NCI-H82 treated with DMSO at 0.1 percent for 48 hours (cell line): ENCODE results near the gene PRKD1.

Experiments
- DNase-seq: peaks from one replicate; lab custom pipeline; 2025; ENCODE audit not compliant: unreplicated experiment; lab: John Stamatoyannopoulos, UW

PRKD1 gene

DNA sequence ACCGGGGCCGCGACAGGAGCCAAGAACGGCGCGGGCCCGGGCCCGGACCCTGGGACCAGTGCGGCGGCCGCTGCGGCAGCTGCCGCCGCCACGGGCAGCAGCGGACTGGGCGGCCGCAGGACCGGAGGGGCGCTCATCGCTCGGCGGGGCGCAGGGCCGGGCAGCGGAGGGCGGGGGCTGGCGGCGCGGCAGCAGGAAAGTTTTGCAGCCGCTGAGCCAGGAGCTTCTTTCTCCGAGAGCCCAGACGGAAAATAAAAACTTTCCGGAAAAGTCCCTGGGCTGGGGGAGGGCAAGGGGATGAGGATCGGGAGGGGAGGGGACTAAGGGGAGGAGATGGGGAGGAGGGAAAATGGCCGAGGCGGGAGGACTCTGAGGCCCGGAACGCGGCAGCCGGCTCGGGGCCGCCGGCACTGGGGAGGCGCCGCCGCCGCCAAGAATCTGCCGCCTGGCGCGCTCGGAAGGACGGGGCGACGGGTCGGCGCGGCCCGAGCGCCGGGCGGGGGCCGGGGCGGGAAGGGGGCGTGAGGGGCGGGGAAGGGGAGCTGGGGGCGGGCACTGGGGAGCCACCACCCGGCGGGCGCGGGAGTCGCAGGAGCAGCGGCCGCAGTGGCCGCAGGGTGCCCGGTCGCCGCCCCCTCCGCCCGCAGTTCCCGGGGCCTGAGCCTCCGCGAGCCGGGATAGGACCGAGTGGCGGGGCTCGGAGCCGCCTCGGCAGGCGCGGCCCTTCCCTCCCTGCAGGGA lies at the start of gene PRKD1:
Gene PRKD1, minus strand, starts transcription at position 472 of the 741 bp plus-strand sequence.
- DNase-seq, result no peak

DNA sequence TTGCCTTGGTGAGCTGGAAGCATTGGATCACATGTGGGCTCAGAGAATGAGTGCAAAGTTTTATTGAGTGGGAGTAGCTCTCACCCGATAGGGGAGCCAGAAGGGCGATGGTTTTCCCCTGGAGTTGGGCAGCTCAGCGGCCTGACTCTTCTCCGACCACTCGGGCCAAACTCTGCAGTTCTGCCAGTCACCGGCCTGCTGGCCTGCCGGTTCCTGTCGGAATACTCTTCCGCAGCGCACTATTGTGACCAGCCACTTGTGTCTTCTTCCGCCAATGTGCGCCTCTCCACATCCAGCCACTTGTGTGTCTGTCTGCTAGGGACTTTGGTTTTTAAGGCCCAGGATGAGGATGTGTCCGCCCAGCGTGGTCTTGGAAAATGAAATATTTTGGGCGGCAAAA lies 43.5 kb upstream of the PRKD1 start:
- DNase-seq, result no peak

GRCh38 chr14:29955087-29955486 lies 27.4 kb upstream of the PRKD1 start:
- no peak for DNase-seq

DNA sequence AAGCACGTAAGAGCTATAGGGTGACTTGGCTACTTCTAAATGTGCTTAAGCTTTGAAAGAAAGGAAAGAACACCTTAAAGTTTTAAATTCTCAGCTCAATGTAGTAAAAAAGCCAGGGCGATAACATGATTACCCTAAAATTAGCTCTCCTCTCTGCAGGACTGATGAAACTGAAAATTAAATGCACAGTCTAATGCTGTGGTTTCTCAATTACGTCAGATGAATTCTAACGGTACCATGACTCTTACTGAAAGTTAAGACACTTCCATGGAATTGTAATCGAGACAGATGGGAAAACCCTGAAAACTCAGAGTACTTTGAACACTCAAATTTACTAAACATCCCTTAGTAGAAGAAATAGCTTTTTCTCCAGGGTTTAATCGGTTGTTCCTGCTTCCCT lies 25.9 kb upstream of the PRKD1 start:
- DNase-seq, result no peak

DNA sequence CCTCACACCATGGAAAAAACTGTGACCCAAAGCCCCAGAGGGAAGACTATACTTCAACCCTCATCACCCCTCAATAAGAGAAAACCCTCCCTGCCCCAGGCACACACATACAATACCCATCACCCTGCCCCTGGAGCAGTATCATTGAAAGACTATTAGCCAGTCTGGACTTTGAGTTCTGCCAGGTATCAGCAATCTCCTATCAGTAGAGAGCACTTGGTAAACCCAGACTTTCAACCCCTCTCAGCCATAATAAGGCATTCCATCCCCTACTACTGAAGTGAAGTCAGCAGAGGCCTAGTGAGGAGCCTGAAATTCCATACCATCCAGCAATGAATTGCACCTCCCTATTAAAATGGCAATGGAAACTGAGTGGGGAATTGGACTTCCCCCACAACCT lies 16.4 kb upstream of the PRKD1 start:
- DNase-seq, result no peak

DNA sequence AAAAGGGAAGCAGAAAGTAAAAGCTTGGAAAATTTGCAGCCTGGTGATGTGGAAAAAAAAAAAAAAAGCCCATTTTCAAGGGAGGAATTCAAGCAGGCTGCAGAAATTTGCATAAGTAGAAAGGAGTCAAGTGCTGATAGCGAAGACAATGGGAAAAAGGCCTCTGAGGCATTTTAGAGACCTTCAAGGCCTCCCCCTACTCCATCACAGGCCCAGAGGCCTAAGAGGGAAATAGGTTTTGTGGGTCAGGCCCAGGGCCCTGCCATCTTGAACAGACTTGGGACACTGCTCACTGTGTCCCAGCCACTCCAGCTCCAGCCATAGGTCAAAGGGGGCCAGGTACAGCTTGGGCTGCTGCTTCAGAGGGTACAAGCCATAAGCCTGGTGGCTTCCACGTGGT lies 13.8 kb upstream of the PRKD1 start:
- no peak for DNase-seq

DNA sequence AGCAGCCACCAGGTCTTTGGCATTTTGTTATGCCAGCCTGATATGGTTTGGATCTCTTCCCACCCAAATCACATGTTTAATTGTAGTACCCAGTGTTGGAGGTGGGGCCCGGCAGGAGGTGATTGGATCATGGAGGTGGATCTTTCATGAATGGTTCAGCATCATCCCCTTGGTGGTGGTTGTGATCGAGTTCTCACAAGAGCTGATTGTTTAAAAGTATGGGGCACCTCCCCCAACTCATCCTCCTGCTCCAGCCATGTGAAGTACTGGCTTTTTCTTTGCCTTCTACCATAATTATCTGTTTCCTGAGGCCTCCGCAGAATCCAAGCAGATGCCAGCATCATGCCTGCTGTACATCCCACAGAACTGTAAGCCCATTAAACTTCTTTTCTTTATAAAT lies 12.8 kb upstream of the PRKD1 start:
- no peak for DNase-seq

DNA sequence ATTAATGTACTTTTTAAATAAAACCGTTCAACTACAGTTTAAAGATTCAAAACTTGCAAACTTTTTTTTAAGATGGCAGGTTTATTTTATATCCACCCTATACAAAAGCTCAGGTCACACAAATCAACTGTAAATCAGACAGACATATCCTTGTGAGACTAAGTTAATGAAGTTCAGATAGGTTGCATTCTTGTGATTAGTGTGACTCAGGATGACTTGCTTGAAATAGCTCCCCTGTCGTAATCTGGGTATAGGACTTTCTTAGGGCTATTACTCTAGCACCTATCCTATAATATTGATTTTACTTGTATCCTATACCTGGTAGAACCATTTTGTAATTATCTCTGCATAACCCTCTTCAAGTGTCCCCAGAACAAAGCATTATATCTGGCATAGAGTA lies 9.5 kb upstream of the PRKD1 start:
- no peak for DNase-seq

GRCh38 chr14:29930283-29930682 lies 2.6 kb upstream of the PRKD1 start:
- no peak for DNase-seq

DNA sequence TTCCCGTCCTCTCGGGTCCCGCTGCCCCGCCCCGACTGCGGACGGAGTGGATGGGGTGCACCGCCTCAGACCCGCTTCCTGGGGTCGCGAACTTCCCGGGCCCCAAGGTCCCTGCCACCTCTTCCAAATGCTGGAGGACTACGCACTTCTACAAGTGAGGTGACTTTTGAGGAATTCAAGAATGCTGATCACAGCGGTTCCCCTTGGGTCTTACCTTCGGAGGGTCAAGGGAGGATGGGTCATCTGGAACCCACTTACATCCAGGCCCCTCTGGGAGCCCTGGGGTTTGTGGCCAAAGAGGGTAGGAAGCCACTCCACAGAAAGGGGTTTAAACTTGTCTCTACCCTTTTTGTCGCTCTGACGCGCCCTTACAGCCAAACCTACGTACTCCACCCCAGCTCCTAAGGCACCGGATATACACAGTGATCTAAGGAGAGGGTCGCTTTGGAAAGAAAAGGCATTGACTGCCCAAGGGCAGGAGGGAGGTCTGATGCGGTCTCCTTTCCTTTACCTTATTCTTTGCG lies 532 bp upstream of the PRKD1 start:
- DNase-seq, result no peak

- no peak for DNase-seq
Measured at GRCh38 chr14:29926701-29927375, 809 bp downstream of the PRKD1 start.

GRCh38 chr14:29926228-29926627 lies 1.4 kb downstream of the PRKD1 start:
- no peak for DNase-seq

- DNase-seq, result no peak
Measured at GRCh38 chr14:29925736-29926135, 1.9 kb downstream of the PRKD1 start.

DNA sequence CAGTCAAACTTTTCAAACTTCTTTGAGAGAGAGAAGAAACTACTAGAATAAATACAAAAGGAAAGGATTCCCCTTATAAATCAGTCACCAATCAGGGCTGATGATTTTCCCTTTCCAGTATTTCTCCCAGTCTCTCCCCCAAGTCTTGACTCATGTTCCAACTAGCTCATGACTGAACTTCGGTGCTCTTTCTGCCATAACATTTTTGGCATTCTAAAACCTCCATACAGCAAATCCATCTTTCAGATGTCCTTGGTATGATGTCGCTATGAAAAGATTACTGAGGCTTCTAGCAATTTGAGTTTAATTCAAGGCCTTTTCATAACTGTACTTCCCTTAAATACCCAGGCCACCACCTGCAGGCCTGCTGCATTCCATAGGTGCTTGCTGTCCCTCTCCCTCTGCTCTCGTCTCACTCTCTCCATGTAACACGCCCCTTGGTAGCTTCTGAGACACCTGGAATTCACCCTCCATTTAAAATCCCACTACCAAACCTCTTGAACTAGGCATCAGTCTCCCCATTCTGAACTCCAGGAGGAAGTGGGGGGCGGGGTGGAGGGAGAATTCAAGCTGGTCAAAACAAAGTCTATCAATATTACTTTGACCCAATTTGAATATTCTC lies 2.4 kb downstream of the PRKD1 start:
- DNase-seq, result no peak

GRCh38 chr14:29919845-29920244 lies 7.8 kb downstream of the PRKD1 start:
- DNase-seq, result no peak

DNA sequence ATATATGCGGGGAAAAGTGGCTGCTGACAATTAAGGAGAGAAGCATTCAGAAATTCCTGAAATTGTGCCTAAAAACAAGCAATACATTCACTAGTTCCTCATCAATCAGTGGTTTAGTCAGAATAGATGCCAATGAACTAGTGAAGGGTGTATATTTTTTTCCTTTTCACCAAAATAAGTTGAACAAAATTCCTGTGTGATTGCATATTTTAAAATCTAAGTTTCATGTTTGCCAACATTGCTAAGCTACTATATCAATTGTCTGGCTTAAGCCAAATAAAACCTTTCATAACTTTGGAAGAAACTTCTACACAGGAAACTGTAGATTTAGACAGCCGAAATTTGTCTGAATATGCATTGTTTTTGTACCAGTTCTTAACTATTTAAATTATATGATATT lies 8.7 kb downstream of the PRKD1 start:
- DNase-seq, result no peak

DNA sequence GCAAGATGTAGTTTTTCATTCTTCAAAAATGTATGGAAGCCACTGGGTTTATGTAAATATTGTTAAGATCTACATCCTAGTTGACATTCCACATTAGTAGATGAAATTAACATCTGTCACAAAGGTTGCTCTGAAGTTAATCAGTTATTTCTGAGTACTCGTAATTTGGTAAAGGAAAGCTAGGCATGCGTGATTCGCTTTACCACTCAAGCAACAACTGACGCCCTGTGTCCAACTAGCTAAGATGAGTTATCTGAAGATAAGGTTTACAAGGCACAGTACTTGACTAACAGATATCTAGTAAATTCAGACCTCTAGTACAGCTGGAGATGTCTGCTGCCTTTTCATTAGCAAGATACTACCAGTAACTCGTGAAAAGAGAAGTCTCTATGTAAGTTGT lies 14.1 kb downstream of the PRKD1 start:
- no peak for DNase-seq

DNA sequence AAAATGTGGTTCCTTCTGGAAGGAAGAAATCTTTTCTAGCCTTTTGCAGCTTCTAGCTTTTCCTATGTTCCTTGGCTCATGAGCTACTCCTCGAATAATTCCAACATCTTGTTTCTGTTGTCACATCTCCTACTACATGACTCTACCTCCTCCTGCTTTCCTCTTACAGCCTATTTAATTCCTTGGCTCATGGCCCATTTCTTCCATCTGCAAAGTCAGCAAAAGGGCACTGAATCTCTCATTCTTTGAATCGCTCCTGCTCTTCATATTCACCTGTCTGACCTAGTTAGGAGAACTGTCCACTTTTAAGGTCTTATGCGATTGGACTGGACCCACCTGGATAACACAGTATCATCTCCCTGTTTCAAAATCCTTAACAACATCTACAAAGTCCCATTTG lies 15.8 kb downstream of the PRKD1 start:
- DNase-seq, result no peak

- no peak for DNase-seq
Measured at GRCh38 chr14:29908652-29909577, 18.7 kb downstream of the PRKD1 start.

GRCh38 chr14:29906256-29906870 lies 21.3 kb downstream of the PRKD1 start:
- DNase-seq, result no peak

DNA sequence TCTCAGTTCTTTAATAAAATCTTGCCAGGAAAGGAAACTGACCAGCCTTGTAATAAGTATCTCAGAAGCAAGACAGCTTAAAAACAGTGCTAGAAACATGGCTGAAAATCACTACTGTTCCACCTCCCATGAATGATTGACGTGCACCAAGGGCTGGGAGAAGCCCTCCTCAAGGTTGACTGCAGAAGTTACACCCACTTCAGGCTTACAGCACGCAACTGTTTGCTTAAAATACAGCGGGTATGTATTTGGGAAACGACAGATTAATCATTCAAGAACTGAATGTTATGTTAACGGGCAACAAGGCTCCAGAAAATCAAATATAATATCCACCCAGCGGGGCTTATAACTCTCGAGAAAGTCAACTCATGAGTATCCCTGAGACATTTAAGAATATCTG lies 22.1 kb downstream of the PRKD1 start:
- no peak for DNase-seq
